HepG2 (cell line): Measurements from ENCODE around the gene CEBPB. TPM values are rescaled to one million over a fixed set of nuclear protein-coding genes. Genes with fewer than 3 reads are reported as not detected.

ENCODE experiments used
- BCLAF1 ChIP-seq: fragments of 450-650 bp; IDR thresholded peaks from 2 replicates; pipeline ENCODE4 v1.6.1; 2017; ENCODE audit warnings: mild to moderate bottlenecking
- CEBPB ChIP-seq: IDR thresholded peaks from 2 replicates; pipeline ENCODE4 v1.6.1; 2011; ENCODE audit warnings: low read depth, low read length, improper control_type of control experiment, borderline replicate concordance
- CREM ChIP-seq, 2 experiments: sonication (generic) in 1 of 2; formaldehyde crosslinking in 1 of 2; IDR thresholded peaks; 2 replicates each; pipeline versions ENCODE4 v1.4.0 to v1.6.1; 2016 to 2020; ENCODE audit warnings: antibody characterized with exemption in 1 of 2, mild to moderate bottlenecking in 1 of 2, missing genetic modification reagents in 1 of 2
- EHMT2 ChIP-seq: fragments of 200-600 bp; sonication (generic); IDR thresholded peaks from 2 replicates; pipeline ENCODE4 v1.7.0; 2017; ENCODE audit warnings: antibody characterized with exemption, low read depth, low read length, borderline replicate concordance
- ELF4 ChIP-seq: sonication (generic); formaldehyde crosslinking; IDR thresholded peaks from 2 replicates; pipeline ENCODE4 v1.5.0; 2020; ENCODE audit warnings: missing genetic modification reagents, mild to moderate bottlenecking, moderate library complexity, borderline replicate concordance
- HMG20A ChIP-seq: IDR thresholded peaks from 2 replicates; pipeline ENCODE4 v1.6.1; 2016; ENCODE audit warnings: borderline replicate concordance
- HMGXB3 ChIP-seq: sonication (generic); formaldehyde crosslinking; IDR thresholded peaks from 2 replicates; pipeline ENCODE4 v1.4.0; 2020; ENCODE audit warnings: missing genetic modification reagents, borderline replicate concordance
- KAT8 ChIP-seq: IDR thresholded peaks from 2 replicates; pipeline ENCODE4 v1.6.1; 2016; ENCODE audit warnings: missing genetic modification reagents, missing compliant biosample characterization
- POLR2AphosphoS2 ChIP-seq: IDR thresholded peaks from 2 replicates; pipeline ENCODE4 v1.6.1; 2011; ENCODE audit warnings: low read depth, low read length, improper control_type of control experiment
- SRSF9 ChIP-seq: fragments of 200-400 bp; formaldehyde crosslinking; IDR thresholded peaks from 2 replicates; pipeline ENCODE4 v1.6.1; 2018; ENCODE audit warnings: borderline replicate concordance, mild to moderate bottlenecking, low read depth, low read length; ENCODE audit not compliant: insufficient read depth, poor library complexity, severe bottlenecking
- TBL1XR1 ChIP-seq: fragments of 150-350 bp; IDR thresholded peaks from 2 replicates; pipeline ENCODE4 v1.6.1; 2014; ENCODE audit warnings: borderline replicate concordance, low read length; ENCODE audit not compliant: partially characterized antibody
- ZNF12 ChIP-seq: sonication (generic); formaldehyde crosslinking; IDR thresholded peaks from 2 replicates; pipeline ENCODE4 v1.5.0; 2020; ENCODE audit warnings: missing genetic modification reagents
- ZNF124 ChIP-seq: sonication (generic); formaldehyde crosslinking; IDR thresholded peaks from 2 replicates; pipeline ENCODE4 v1.4.0; 2020; ENCODE audit warnings: missing genetic modification reagents
- ZNF136 ChIP-seq: sonication (generic); formaldehyde crosslinking; IDR thresholded peaks from 2 replicates; pipeline ENCODE4 v1.8.1; 2022; ENCODE audit warnings: low read depth, mild to moderate bottlenecking, moderate library complexity, missing genetic modification reagents
- ZNF326 ChIP-seq: sonication (generic); formaldehyde crosslinking; IDR thresholded peaks from 2 replicates; pipeline ENCODE4 v1.4.0; 2020; ENCODE audit warnings: missing genetic modification reagents, borderline replicate concordance
- ZNF382 ChIP-seq: sonication (generic); formaldehyde crosslinking; IDR thresholded peaks from 2 replicates; pipeline ENCODE4 v1.5.0; 2020; ENCODE audit warnings: missing genetic modification reagents, mild to moderate bottlenecking, borderline replicate concordance
- ZNF44 ChIP-seq: sonication (generic); formaldehyde crosslinking; IDR thresholded peaks from 2 replicates; pipeline ENCODE4 v1.5.1; 2020; ENCODE audit warnings: mild to moderate bottlenecking, missing genetic modification reagents
- ZNF496 ChIP-seq: sonication (generic); formaldehyde crosslinking; IDR thresholded peaks from 2 replicates; pipeline ENCODE4 v1.8.1; 2023; ENCODE audit warnings: mild to moderate bottlenecking, moderate library complexity, missing genetic modification reagents; ENCODE audit not compliant: insufficient replicate concordance
- ZNF703 ChIP-seq: sonication (generic); formaldehyde crosslinking; IDR thresholded peaks from 2 replicates; pipeline ENCODE4 v1.5.1; 2020; ENCODE audit warnings: missing genetic modification reagents, mild to moderate bottlenecking, moderate library complexity, borderline replicate concordance
- ZNF841 ChIP-seq: sonication (generic); formaldehyde crosslinking; IDR thresholded peaks from 2 replicates; pipeline ENCODE4 v1.8.1; 2023; ENCODE audit warnings: missing genetic modification reagents, borderline replicate concordance
- polyA plus RNA-seq, 8 experiments: library from polyadenylated mRNA; depleted of rRNA in 3 of 8; stranded (reverse) in 7 of 8; unstranded in 1 of 8; fragments of >200 nt; fragmentation: Illumina TruSeq in 4 of 8; extraction: Trizol in 4 of 8; gene quantifications; 2 replicates each; pipeline versions ENCODE4 v1.2.1 to v1.2.3, GENCODE V29; 2011 to 2016; ENCODE audit warnings: low read depth in 4 of 8, missing spikeins in 1 of 8, mixed read lengths in 1 of 8; ENCODE audit not compliant: insufficient read depth in 1 of 8
- total RNA-seq, 5 experiments: library from RNA; depleted of rRNA; stranded (reverse); fragments of >200 nt; fragmentation: Illumina TruSeq; extraction: Trizol; gene quantifications; 2 replicates each; pipeline ENCODE4 v1.2.3, GENCODE V29; 2016; ENCODE audit warnings: low read depth in 1 of 5
- TF ChIP-seq, protein P1 (sequence below): sonication (generic); formaldehyde crosslinking; IDR thresholded peaks from 2 replicates; pipeline ENCODE4 v1.5.0; 2020; ENCODE audit warnings: mild to moderate bottlenecking, missing genetic modification reagents

Gene CEBPB
- total and polyA plus RNA-seq, 2 of the 13 experiments (the other 11 are each of a cell fraction or from before 2014, with no cell fraction given), result 18.5 to 28.2 TPM

- TF ChIP-seq HMGXB3 (CRISPR knock-in tag) (no peak), ZNF703 (CRISPR knock-in tag) (no peak), ZNF496 (CRISPR knock-in tag) (no peak), CEBPB (no peak), ZNF12 (CRISPR knock-in tag) (no peak), HMG20A (CRISPR knock-in tag) (no peak), ZNF124 (CRISPR knock-in tag) (peak; percentile 62; the same call in 1 of the 2 replicates), KAT8 (CRISPR knock-in tag) (no peak), TBL1XR1 (no peak), ZNF44 (no peak), ZNF136 (CRISPR knock-in tag) (no peak), BCLAF1 (no peak), ZNF382 (no peak), ELF4 (no peak), ZNF326 (CRISPR knock-in tag) (no peak), CREM (IDR thresholded peaks at IDR 0.05) (no peak), CREM (CRISPR knock-in tag; IDR thresholded peaks at IDR 0.05) (no peak), EHMT2 (no peak), SRSF9 (no peak), ZNF841 (CRISPR knock-in tag) (no peak), POLR2AphosphoS2 (no peak)
- TF ChIP-seq, protein P1, sequence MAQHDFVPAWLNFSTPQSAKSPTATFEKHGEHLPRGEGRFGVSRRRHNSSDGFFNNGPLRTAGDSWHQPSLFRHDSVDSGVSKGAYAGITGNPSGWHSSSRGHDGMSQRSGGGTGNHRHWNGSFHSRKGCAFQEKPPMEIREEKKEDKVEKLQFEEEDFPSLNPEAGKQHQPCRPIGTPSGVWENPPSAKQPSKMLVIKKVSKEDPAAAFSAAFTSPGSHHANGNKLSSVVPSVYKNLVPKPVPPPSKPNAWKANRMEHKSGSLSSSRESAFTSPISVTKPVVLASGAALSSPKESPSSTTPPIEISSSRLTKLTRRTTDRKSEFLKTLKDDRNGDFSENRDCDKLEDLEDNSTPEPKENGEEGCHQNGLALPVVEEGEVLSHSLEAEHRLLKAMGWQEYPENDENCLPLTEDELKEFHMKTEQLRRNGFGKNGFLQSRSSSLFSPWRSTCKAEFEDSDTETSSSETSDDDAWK (CRISPR knock-in tag), result no peak
These were observed 1.1 kb downstream of the CEBPB start (continued) for GRCh38 chr20:50191544-50192363.
